ENCODE data around the gene CST2.
"Not testable (repeated sequence)": the region's sequence is repeated elsewhere in the genome, so short reads cannot be mapped to it uniquely, and the experiment has no call there.

CST2 gene

DNA sequence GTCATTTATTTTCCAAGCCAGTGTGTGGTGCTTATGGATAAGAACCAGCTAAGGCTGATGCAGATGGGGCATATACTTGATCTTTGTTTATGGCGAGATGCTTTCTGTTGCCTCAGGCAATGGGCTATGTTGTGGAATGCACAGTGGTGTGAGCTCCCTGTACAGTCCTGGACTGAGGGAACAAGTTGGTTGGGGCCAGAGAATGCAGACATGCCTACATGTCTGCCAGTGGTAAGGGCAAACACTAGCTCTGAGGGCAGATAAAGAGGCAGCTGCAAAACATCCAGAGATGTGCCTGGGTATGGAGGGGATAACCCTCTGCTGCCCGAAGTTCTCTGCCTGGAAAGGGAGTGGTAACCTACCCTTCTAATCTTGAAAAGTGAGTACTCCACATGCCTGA, 16.2 kb downstream of the CST2 start:
- DNase-seq (ENCODE audit: low read depth in 2 of 3, low spot score in 2 of 3) = not testable (repeated sequence)

GRCh38 chr20:23800865-23801264, 25.7 kb downstream of the CST2 start:
- DNase-seq (ENCODE audit: low read depth in 2 of 3, low spot score in 2 of 3) = no peak

GRCh38 chr20:23799216-23799847, 27.2 kb downstream of the CST2 start:
- peak in 1 of 3 experiments; percentile 9 for DNase-seq (ENCODE audit: low read depth in 2 of 3, low spot score in 2 of 3)

DNA sequence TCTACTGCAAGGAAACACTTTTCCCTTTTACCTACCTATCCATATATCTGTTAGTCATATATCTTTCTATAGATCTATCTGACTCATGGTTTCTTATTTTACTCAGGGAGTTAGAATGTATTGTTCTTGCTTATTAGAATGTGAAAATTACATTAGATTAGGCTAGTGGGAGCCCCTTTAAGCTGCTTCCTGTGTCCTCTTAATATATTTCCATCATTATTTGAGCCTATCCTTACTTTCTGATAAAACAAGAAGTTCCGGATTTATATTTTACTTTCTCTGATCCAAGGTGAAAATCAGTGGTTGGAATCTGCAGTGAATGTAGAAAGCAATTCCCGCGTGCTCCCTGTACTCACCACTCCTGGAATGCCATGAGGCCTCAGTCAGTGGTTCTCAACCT, 31.0 kb downstream of the CST2 start:
- no peak for DNase-seq (ENCODE audit: low read depth in 2 of 3, low spot score in 2 of 3)

- no peak for DNase-seq (ENCODE audit: low read depth in 2 of 3, low spot score in 2 of 3)
These were observed 31.7 kb downstream of the CST2 start for GRCh38 chr20:23794841-23795240.

GRCh38 chr20:23794065-23794464, 32.5 kb downstream of the CST2 start:
- DNase-seq (ENCODE audit: low read depth in 2 of 3, low spot score in 2 of 3) = no peak

- no peak for DNase-seq (ENCODE audit: low read depth in 2 of 3, low spot score in 2 of 3)
These were observed 43.1 kb downstream of the CST2 start for GRCh38 chr20:23783447-23783846.

DNA sequence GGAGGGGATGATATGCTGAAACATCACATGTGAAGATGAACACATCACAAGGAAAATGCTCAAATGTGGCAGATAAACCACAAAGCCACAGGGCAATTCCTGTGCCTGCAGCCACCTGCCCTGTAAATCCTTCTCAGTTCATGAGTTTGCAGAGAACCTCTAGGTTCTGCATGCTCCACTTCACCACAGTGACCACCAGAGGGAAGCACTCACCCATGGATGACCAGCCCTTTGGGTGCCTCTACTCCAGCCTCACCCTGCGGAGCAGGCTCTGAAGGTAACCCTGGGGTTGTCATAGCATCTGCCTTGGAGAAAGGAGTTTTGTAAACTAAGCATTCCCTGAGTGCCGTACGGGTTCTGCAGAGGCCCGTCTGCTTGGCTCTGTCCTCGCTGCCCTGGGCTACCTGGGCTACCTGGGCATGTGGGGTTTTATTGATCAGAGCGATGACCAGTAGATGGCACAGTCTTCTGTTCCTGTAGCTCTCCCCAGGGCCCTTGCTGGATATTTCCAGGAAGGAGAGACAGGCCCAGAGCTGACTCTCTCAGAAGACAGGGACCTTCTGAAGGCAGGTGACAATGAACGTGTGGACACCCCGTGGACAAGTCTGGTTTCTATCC, 44.1 kb downstream of the CST2 start:
- DNase-seq (ENCODE audit: low read depth in 2 of 3, low spot score in 2 of 3) = no peak

DNA sequence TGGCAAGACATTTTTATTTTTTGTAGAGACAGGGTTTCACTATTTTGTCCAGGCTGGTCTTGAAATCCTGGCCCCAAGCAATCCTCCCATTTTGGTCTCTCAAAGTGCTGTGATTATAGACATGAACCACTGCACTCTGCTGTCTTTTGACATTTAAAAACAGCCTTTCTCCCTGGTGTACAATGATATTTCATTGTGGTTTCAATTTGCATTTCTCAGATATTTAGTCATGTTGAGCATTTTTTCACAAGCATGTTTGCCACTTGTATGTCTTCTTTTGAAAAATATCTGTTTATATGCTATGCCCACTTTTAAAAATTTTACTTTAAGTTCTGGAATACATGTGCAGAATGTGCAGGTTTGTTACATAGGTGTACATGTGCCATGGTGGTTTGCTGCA, 47.9 kb downstream of the CST2 start:
- DNase-seq (ENCODE audit: low read depth in 2 of 3, low spot score in 2 of 3) = not testable (repeated sequence)

DNA sequence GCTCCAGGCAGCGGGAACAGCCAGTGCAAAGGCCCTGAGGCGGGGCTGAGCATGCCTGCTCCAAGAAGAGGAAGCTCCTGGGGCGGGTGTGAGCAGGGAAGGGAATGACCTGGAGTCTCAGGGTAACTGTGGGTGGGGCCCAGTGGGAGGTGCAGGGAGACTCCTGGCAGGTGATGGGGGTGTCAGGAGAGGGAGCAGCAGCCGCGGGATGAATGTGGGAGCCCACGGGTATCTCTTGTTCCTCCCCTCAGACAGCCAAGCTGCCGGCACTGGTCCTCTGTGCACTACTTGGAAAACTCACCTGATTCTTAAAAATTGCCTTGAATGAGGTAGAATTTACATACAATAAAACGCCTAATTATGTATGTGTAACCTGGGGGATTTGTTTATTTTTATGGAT, 49.1 kb downstream of the CST2 start:
- not testable (repeated sequence) for DNase-seq (ENCODE audit: low read depth in 2 of 3, low spot score in 2 of 3)

GRCh38 chr20:23776067-23776771, 50.3 kb downstream of the CST2 start:
- no peak for DNase-seq (ENCODE audit: low read depth in 2 of 3, low spot score in 2 of 3)

- no peak for DNase-seq (ENCODE audit: low read depth in 2 of 3, low spot score in 2 of 3)
These were observed 52.4 kb downstream of the CST2 start for GRCh38 chr20:23774081-23774480.
